HEK293 (cell line): ENCODE results near the gene RGS13.

Experiments
- CTCF ChIA-PET: fragments of 350-600 bp; formaldehyde crosslinking; extraction: SDS; loops from one replicate; lab custom pipeline; 2021; ENCODE audit warnings: antibody characterized with exemption; lab: Yijun Ruan, JAX
- POLR2A ChIA-PET: fragments of 300-600 bp; formaldehyde crosslinking; extraction: SDS; loops from one replicate; lab custom pipeline; 2020; ENCODE audit warnings: antibody characterized with exemption, inconsistent platforms; lab: Yijun Ruan, JAX
- H3K27ac ChIP-seq: fragments of 200-500 bp; sonication (Bioruptor generic); 2 replicates; pipeline ENCODE4 v1.5.1; 2014; ENCODE audit warnings: low read depth, low read length, control low read depth, inconsistent platforms; ENCODE audit errors: extremely low read depth
- H3K36me3 ChIP-seq, 2 experiments: fragments of 200-500 bp in 1 of 2; sonication (Bioruptor generic) in 1 of 2; 1 replicate in 1 of 2; 2 replicates in 1 of 2; pipeline ENCODE4 v1.5.1; 2014 to 2017; ENCODE audit warnings: inconsistent platforms in 2 of 2, low read length in 2 of 2; ENCODE audit not compliant: control insufficient read depth in 2 of 2, insufficient read depth in 1 of 2
- H3K4me1 ChIP-seq: fragments of 200-500 bp; sonication (Bioruptor generic); 2 replicates; pipeline ENCODE4 v1.5.1; 2014; ENCODE audit warnings: mild to moderate bottlenecking, low read length, inconsistent platforms; ENCODE audit not compliant: control insufficient read depth, insufficient read depth
- H3K4me3 ChIP-seq: 2 replicates; pipeline ENCODE4 v1.5.1; 2011; ENCODE audit warnings: low read depth, mild to moderate bottlenecking, control low read depth, low read length, moderate library complexity
- H3K9me3 ChIP-seq: fragments of 200-500 bp; sonication (Bioruptor generic); 2 replicates; pipeline ENCODE4 v1.5.1; 2014; ENCODE audit warnings: low read depth, low read length, inconsistent platforms; ENCODE audit not compliant: control insufficient read depth, insufficient read depth
- BCL11A ChIP-seq: fragments of 450-650 bp; formaldehyde crosslinking; IDR thresholded peaks from 2 replicates; pipeline ENCODE4 v1.5.1; 2016; ENCODE audit warnings: low read depth, missing biosample characterization, missing genetic modification characterization
- BCL6B ChIP-seq: fragments of 450-650 bp; formaldehyde crosslinking; IDR thresholded peaks from 2 replicates; pipeline ENCODE4 v1.5.1; 2017; ENCODE audit warnings: missing biosample characterization, missing genetic modification characterization
- KLF17 ChIP-seq: fragments of 450-650 bp; formaldehyde crosslinking; IDR thresholded peaks from 2 replicates; pipeline ENCODE4 v1.5.1; 2016; ENCODE audit warnings: missing biosample characterization, missing genetic modification characterization
- SP7 ChIP-seq: fragments of 450-650 bp; formaldehyde crosslinking; IDR thresholded peaks from 2 replicates; pipeline ENCODE4 v1.5.1; 2016; ENCODE audit warnings: missing biosample characterization, missing genetic modification characterization
- ZBTB7A ChIP-seq: fragments of 450-650 bp; formaldehyde crosslinking; IDR thresholded peaks from 2 replicates; pipeline ENCODE4 v1.5.1; 2016; ENCODE audit warnings: low read depth, missing biosample characterization, missing genetic modification characterization
- ZNF10 ChIP-seq: fragments of 450-650 bp; formaldehyde crosslinking; IDR thresholded peaks from 2 replicates; pipeline ENCODE4 v1.5.1; 2017; ENCODE audit warnings: missing biosample characterization, missing genetic modification characterization
- ZNF146 ChIP-seq: fragments of 450-650 bp; formaldehyde crosslinking; IDR thresholded peaks from 2 replicates; pipeline ENCODE4 v1.5.1; 2016; ENCODE audit warnings: missing biosample characterization, missing genetic modification characterization
- ZNF148 ChIP-seq: fragments of 450-650 bp; formaldehyde crosslinking; IDR thresholded peaks from 2 replicates; pipeline ENCODE4 v1.5.0; 2017; ENCODE audit warnings: missing biosample characterization, missing genetic modification characterization, borderline replicate concordance
- ZNF350 ChIP-seq: fragments of 450-650 bp; formaldehyde crosslinking; IDR thresholded peaks from 2 replicates; pipeline ENCODE4 v1.5.0; 2017; ENCODE audit warnings: missing biosample characterization, mild to moderate bottlenecking, missing genetic modification characterization
- ZNF354C ChIP-seq: fragments of 450-650 bp; formaldehyde crosslinking; IDR thresholded peaks from 2 replicates; pipeline ENCODE4 v1.5.1; 2016; ENCODE audit warnings: missing biosample characterization, missing genetic modification characterization, low read depth, borderline replicate concordance
- ZNF391 ChIP-seq: fragments of 450-650 bp; formaldehyde crosslinking; IDR thresholded peaks from 2 replicates; pipeline ENCODE4 v1.5.1; 2016; ENCODE audit warnings: low read depth, missing biosample characterization, missing genetic modification characterization, borderline replicate concordance
- ZNF394 ChIP-seq: fragments of 450-650 bp; formaldehyde crosslinking; IDR thresholded peaks from 2 replicates; pipeline ENCODE4 v1.5.1; 2016; ENCODE audit warnings: missing biosample characterization, missing genetic modification characterization, mild to moderate bottlenecking, moderate library complexity, borderline replicate concordance
- ZNF449 ChIP-seq: fragments of 450-650 bp; formaldehyde crosslinking; IDR thresholded peaks from 2 replicates; pipeline ENCODE4 v1.5.1; 2017; ENCODE audit warnings: missing biosample characterization, mild to moderate bottlenecking, missing genetic modification characterization, moderate library complexity
- ZNF473 ChIP-seq: fragments of 450-650 bp; formaldehyde crosslinking; IDR thresholded peaks from 2 replicates; pipeline ENCODE4 v1.5.1; 2017; ENCODE audit warnings: missing biosample characterization, missing genetic modification characterization
- ZNF768 ChIP-seq: fragments of 450-650 bp; formaldehyde crosslinking; IDR thresholded peaks from 2 replicates; pipeline ENCODE4 v1.5.1; 2018; ENCODE audit warnings: missing biosample characterization, mild to moderate bottlenecking, missing genetic modification characterization
- ZNF843 ChIP-seq: fragments of 450-650 bp; formaldehyde crosslinking; IDR thresholded peaks from 2 replicates; pipeline ENCODE4 v1.5.1; 2016; ENCODE audit warnings: missing biosample characterization, missing genetic modification characterization
- TF ChIP-seq, protein P1 (sequence below): fragments of 450-650 bp; formaldehyde crosslinking; IDR thresholded peaks from 2 replicates; pipeline ENCODE4 v1.5.1; 2016; ENCODE audit warnings: missing biosample characterization, missing genetic modification characterization
- TF ChIP-seq, protein P2 (sequence below): fragments of 450-650 bp; formaldehyde crosslinking; IDR thresholded peaks from 2 replicates; pipeline ENCODE4 v1.5.1; 2016; ENCODE audit warnings: missing biosample characterization, missing genetic modification characterization, low read depth
- TF ChIP-seq, protein P3 (sequence below): fragments of 450-650 bp; IDR thresholded peaks from 2 replicates; pipeline ENCODE4 v1.5.1; 2018; ENCODE audit warnings: missing biosample characterization, mild to moderate bottlenecking, missing genetic modification characterization

The RGS13 gene

GRCh38 chr1:192700834-192701271 is 64.9 kb downstream of the RGS13 start:
- H3K4me1 ChIP-seq = no peaks in the 10 kb centered on the region; the same call in 1 of the 2 replicates
- H3K27ac ChIP-seq = no peak overlapping the region
- no peaks in the 10 kb centered on the region for H3K36me3 ChIP-seq
- TF ChIP-seq ZNF10 (tag by site-specific recombination) (no peak), ZNF768 (no peak), ZNF350 (tag by site-specific recombination) (no peak), SP7 (tag by site-specific recombination) (no peak), BCL11A (tag by site-specific recombination) (no peak), ZBTB7A (tag by site-specific recombination) (no peak), KLF17 (tag by site-specific recombination) (no peak), ZNF354C (no peak), ZNF394 (no peak)
- TF ChIP-seq, protein P1, sequence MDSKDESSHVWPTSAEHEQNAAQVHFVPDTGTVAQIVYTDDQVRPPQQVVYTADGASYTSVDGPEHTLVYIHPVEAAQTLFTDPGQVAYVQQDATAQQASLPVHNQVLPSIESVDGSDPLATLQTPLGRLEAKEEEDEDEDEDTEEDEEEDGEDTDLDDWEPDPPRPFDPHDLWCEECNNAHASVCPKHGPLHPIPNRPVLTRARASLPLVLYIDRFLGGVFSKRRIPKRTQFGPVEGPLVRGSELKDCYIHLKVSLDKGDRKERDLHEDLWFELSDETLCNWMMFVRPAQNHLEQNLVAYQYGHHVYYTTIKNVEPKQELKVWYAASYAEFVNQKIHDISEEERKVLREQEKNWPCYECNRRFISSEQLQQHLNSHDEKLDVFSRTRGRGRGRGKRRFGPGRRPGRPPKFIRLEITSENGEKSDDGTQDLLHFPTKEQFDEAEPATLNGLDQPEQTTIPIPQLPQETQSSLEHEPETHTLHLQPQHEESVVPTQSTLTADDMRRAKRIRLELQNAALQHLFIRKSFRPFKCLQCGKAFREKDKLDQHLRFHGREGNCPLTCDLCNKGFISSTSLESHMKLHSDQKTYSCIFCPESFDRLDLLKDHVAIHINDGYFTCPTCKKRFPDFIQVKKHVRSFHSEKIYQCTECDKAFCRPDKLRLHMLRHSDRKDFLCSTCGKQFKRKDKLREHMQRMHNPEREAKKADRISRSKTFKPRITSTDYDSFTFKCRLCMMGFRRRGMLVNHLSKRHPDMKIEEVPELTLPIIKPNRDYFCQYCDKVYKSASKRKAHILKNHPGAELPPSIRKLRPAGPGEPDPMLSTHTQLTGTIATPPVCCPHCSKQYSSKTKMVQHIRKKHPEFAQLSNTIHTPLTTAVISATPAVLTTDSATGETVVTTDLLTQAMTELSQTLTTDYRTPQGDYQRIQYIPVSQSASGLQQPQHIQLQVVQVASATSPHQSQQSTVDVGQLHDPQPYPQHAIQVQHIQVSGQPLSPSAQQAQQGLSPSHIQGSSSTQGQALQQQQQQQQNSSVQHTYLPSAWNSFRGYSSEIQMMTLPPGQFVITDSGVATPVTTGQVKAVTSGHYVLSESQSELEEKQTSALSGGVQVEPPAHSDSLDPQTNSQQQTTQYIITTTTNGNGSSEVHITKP (tag by site-specific recombination) = no peak
- TF ChIP-seq, protein P2, sequence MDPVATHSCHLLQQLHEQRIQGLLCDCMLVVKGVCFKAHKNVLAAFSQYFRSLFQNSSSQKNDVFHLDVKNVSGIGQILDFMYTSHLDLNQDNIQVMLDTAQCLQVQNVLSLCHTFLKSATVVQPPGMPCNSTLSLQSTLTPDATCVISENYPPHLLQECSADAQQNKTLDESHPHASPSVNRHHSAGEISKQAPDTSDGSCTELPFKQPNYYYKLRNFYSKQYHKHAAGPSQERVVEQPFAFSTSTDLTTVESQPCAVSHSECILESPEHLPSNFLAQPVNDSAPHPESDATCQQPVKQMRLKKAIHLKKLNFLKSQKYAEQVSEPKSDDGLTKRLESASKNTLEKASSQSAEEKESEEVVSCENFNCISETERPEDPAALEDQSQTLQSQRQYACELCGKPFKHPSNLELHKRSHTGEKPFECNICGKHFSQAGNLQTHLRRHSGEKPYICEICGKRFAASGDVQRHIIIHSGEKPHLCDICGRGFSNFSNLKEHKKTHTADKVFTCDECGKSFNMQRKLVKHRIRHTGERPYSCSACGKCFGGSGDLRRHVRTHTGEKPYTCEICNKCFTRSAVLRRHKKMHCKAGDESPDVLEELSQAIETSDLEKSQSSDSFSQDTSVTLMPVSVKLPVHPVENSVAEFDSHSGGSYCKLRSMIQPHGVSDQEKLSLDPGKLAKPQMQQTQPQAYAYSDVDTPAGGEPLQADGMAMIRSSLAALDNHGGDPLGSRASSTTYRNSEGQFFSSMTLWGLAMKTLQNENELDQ = no peak
- no peaks in the 10 kb centered on the region for H3K9me3 ChIP-seq
- H3K4me3 ChIP-seq = no peak overlapping the region
- ChIA-PET CTCF (interaction anchor here (0.9 kb wide), 1 partner anchor 28 kb away, joined by 4 read pairs; no protein-coding TSS in a partner anchor), POLR2A (no interaction called here)

DNA sequence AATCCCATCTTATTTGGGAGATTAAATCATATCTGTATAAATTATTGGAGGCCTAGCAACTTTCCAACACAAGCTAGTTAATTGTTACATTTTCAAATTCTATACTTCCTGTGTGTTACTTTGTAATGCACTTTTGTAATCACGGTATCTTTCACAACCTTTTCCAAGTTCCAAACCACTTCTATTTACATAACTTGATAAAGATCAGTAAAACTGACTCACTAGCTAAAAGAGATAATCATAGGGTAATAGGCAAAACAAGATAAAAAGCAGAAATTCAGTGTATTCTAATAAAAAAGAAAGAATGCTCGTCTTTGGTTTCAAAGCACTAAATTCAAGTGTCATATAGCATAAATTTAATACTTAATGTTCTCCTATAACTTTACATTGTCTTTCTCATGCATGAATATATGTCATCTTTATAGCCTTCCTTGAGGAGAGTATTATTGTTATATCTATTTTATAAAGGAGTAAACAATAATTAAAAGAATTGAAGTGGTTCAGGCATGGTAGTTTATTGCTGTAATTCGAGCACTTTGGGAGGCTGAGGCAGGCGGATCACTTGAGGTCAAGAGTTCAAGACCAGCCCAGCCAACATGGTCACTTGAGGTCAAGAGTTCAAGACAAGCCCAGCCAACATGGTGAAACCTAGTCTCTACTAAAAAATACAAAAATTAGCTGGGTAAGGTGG is 66.4 kb downstream of the RGS13 start:
- ChIA-PET CTCF (interaction anchor here (1.4 kb wide), 1 partner anchor 103 kb away, joined by 3 read pairs; no protein-coding TSS in a partner anchor), POLR2A (no interaction called here)
- Histone ChIP-seq H3K36me3 (no peaks in the 10 kb centered on the region), H3K4me3 (no peak overlapping the region), H3K4me1 (no peaks in the 10 kb centered on the region; the same call in 1 of the 2 replicates), H3K9me3 (no peaks in the 10 kb centered on the region), H3K27ac (no peak overlapping the region)
- TF ChIP-seq ZNF146 (tag by site-specific recombination) = no peak
- peak; percentile 24; the same call in 1 of the 2 replicates for TF ChIP-seq ZNF449 (tag by site-specific recombination)
- TF ChIP-seq ZNF473 (tag by site-specific recombination) = no peak
- TF ChIP-seq BCL6B (tag by site-specific recombination) = no peak
- TF ChIP-seq, protein P3, sequence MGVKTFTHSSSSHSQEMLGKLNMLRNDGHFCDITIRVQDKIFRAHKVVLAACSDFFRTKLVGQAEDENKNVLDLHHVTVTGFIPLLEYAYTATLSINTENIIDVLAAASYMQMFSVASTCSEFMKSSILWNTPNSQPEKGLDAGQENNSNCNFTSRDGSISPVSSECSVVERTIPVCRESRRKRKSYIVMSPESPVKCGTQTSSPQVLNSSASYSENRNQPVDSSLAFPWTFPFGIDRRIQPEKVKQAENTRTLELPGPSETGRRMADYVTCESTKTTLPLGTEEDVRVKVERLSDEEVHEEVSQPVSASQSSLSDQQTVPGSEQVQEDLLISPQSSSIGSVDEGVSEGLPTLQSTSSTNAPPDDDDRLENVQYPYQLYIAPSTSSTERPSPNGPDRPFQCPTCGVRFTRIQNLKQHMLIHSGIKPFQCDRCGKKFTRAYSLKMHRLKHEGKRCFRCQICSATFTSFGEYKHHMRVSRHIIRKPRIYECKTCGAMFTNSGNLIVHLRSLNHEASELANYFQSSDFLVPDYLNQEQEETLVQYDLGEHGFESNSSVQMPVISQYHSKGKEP (tag by site-specific recombination) = no peak
- TF ChIP-seq ZNF843 (tag by site-specific recombination) = 0 out of 2 replicates have a peak, but pooled peaks have one; percentile 23
- no peak for TF ChIP-seq ZNF148
- no peak for TF ChIP-seq ZNF391
